Measurements from ENCODE around the gene GMDS.
A peak's percentile ranks its signal among the peaks of the same experiment; 100 is the strongest.
"Not testable (repeated sequence)": the region's sequence is repeated elsewhere in the genome, so short reads cannot be mapped to it uniquely, and the experiment has no call there.

Gene GMDS

GRCh38 chr6:1669996-1670395, 575.4 kb downstream of the GMDS start:
- no peaks in the 10 kb centered on the region for H3K27me3 ChIP-seq (replicated peaks in 2 of 5; ENCODE audit: control insufficient read depth in 4 of 5, insufficient read depth in 5 of 5, low read length in 4 of 5)
- no peak overlapping the region for H3K27ac ChIP-seq (ENCODE audit: insufficient read depth in 1 of 2, low read depth in 1 of 2, low read length in 2 of 2, poor library complexity in 1 of 2, severe bottlenecking in 2 of 2)
- H3K4me1 ChIP-seq (ENCODE audit: control extremely low read depth in 1 of 4, control insufficient read depth in 4 of 4, insufficient read depth in 4 of 4, low read length in 3 of 4): peaks cover 0 to 4% (median 0%) of the 10 kb centered on the region in 4 experiments
- no peak for DNase-seq
- H3K9me3 ChIP-seq (ENCODE audit: control extremely low read depth in 1 of 5, control insufficient read depth in 4 of 5, insufficient read depth in 2 of 5, low read depth in 1 of 5, low read length in 4 of 5): no peaks in the 10 kb centered on the region
- 100% methylated on average over 1 of the region's 11 CpGs for WGBS (ENCODE audit: insufficient coverage)
- POLR2A ChIA-PET: no interaction called here
- H3K4me3 ChIP-seq (ENCODE audit: control insufficient read depth in 1 of 7, extremely low read depth in 1 of 7, insufficient read depth in 4 of 7, low read depth in 2 of 7, low read length in 6 of 7): no peak overlapping the region
- H3K36me3 ChIP-seq (ENCODE audit: control insufficient read depth in 4 of 4, insufficient read depth in 4 of 4, low read length in 3 of 4): no peaks in the 10 kb centered on the region
- CTCF ChIA-PET: no interaction called here

- POLR2A ChIA-PET; CTCF ChIA-PET; H3K4me3 ChIP-seq (ENCODE audit: control insufficient read depth in 1 of 7, extremely low read depth in 1 of 7, insufficient read depth in 4 of 7, low read depth in 2 of 7, low read length in 6 of 7); H3K27ac ChIP-seq (ENCODE audit: insufficient read depth in 1 of 2, low read depth in 1 of 2, low read length in 2 of 2, poor library complexity in 1 of 2, severe bottlenecking in 2 of 2); H3K4me1 ChIP-seq (ENCODE audit: control extremely low read depth in 1 of 4, control insufficient read depth in 4 of 4, insufficient read depth in 4 of 4, low read length in 3 of 4); H3K36me3 ChIP-seq (ENCODE audit: control insufficient read depth in 4 of 4, insufficient read depth in 4 of 4, low read length in 3 of 4); DNase-seq; H3K9me3 ChIP-seq (ENCODE audit: control extremely low read depth in 1 of 5, control insufficient read depth in 4 of 5, insufficient read depth in 2 of 5, low read depth in 1 of 5, low read length in 4 of 5); H3K27me3 ChIP-seq (replicated peaks in 2 of 5; ENCODE audit: control insufficient read depth in 4 of 5, insufficient read depth in 5 of 5, low read length in 4 of 5): not testable (repeated sequence)
- WGBS (ENCODE audit: insufficient coverage): no CpG with 5 or more reads among the region's 5 CpGs
Measured at GRCh38 chr6:1668456-1668855, 576.9 kb downstream of the GMDS start.

GRCh38 chr6:1667805-1668175, 577.6 kb downstream of the GMDS start:
- Histone ChIP-seq H3K4me1 (ENCODE audit: control extremely low read depth in 1 of 4, control insufficient read depth in 4 of 4, insufficient read depth in 4 of 4, low read length in 3 of 4) (peaks cover 0 to 4% (median 0%) of the 10 kb centered on the region in 4 experiments), H3K4me3 (ENCODE audit: control insufficient read depth in 1 of 7, extremely low read depth in 1 of 7, insufficient read depth in 4 of 7, low read depth in 2 of 7, low read length in 6 of 7) (no peak overlapping the region), H3K36me3 (ENCODE audit: control insufficient read depth in 4 of 4, insufficient read depth in 4 of 4, low read length in 3 of 4) (no peaks in the 10 kb centered on the region), H3K9me3 (ENCODE audit: control extremely low read depth in 1 of 5, control insufficient read depth in 4 of 5, insufficient read depth in 2 of 5, low read depth in 1 of 5, low read length in 4 of 5) (no peaks in the 10 kb centered on the region), H3K27me3 (replicated peaks in 2 of 5; ENCODE audit: control insufficient read depth in 4 of 5, insufficient read depth in 5 of 5, low read length in 4 of 5) (no peaks in the 10 kb centered on the region), H3K27ac (ENCODE audit: insufficient read depth in 1 of 2, low read depth in 1 of 2, low read length in 2 of 2, poor library complexity in 1 of 2, severe bottlenecking in 2 of 2) (no peak overlapping the region)
- no peak for DNase-seq
- POLR2A ChIA-PET: no interaction called here
- CTCF ChIA-PET: no interaction called here
- WGBS (ENCODE audit: insufficient coverage): no CpG with 5 or more reads among the region's 4 CpGs

- POLR2A ChIA-PET: no interaction called here
- Histone ChIP-seq H3K4me1 (ENCODE audit: control extremely low read depth in 1 of 4, control insufficient read depth in 4 of 4, insufficient read depth in 4 of 4, low read length in 3 of 4) (peaks cover 0 to 4% (median 0%) of the 10 kb centered on the region in 4 experiments), H3K4me3 (ENCODE audit: control insufficient read depth in 1 of 7, extremely low read depth in 1 of 7, insufficient read depth in 4 of 7, low read depth in 2 of 7, low read length in 6 of 7) (no peak overlapping the region), H3K27me3 (replicated peaks in 2 of 5; ENCODE audit: control insufficient read depth in 4 of 5, insufficient read depth in 5 of 5, low read length in 4 of 5) (no peaks in the 10 kb centered on the region), H3K27ac (ENCODE audit: insufficient read depth in 1 of 2, low read depth in 1 of 2, low read length in 2 of 2, poor library complexity in 1 of 2, severe bottlenecking in 2 of 2) (no peak overlapping the region), H3K36me3 (ENCODE audit: control insufficient read depth in 4 of 4, insufficient read depth in 4 of 4, low read length in 3 of 4) (no peaks in the 10 kb centered on the region), H3K9me3 (ENCODE audit: control extremely low read depth in 1 of 5, control insufficient read depth in 4 of 5, insufficient read depth in 2 of 5, low read depth in 1 of 5, low read length in 4 of 5) (no peaks in the 10 kb centered on the region)
- DNase-seq: no peak
- 97% methylated on average over 5 of the region's 6 CpGs for WGBS (ENCODE audit: insufficient coverage)
- CTCF ChIA-PET: no interaction called here
Measured at GRCh38 chr6:1667012-1667804, 578.2 kb downstream of the GMDS start.

GRCh38 chr6:1665214-1665613, 580.2 kb downstream of the GMDS start:
- DNase-seq: peak; percentile 5 to 66 (median 59)

GRCh38 chr6:1664329-1664728, 581.1 kb downstream of the GMDS start:
- no peaks in the 10 kb centered on the region for H3K27me3 ChIP-seq (replicated peaks in 2 of 5; ENCODE audit: control insufficient read depth in 4 of 5, insufficient read depth in 5 of 5, low read length in 4 of 5)
- H3K4me1 ChIP-seq (ENCODE audit: control extremely low read depth in 1 of 4, control insufficient read depth in 4 of 4, insufficient read depth in 4 of 4, low read length in 3 of 4): peaks cover 0 to 10% (median 3%) of the 10 kb centered on the region in 4 experiments
- peaks cover 0 to 4% (median 0%) of the 10 kb centered on the region in 4 experiments for H3K36me3 ChIP-seq (ENCODE audit: control insufficient read depth in 4 of 4, insufficient read depth in 4 of 4, low read length in 3 of 4)
- no peak for DNase-seq
- WGBS (ENCODE audit: insufficient coverage): 83% methylated on average over 6 of the region's 6 CpGs
- POLR2A ChIA-PET: no interaction called here
- H3K4me3 ChIP-seq (ENCODE audit: control insufficient read depth in 1 of 7, extremely low read depth in 1 of 7, insufficient read depth in 4 of 7, low read depth in 2 of 7, low read length in 6 of 7): no peak overlapping the region
- CTCF ChIA-PET: no interaction called here
- H3K27ac ChIP-seq (ENCODE audit: insufficient read depth in 1 of 2, low read depth in 1 of 2, low read length in 2 of 2, poor library complexity in 1 of 2, severe bottlenecking in 2 of 2): no peak overlapping the region
- peaks cover 0 to 8% (median 0%) of the 10 kb centered on the region in 5 experiments for H3K9me3 ChIP-seq (ENCODE audit: control extremely low read depth in 1 of 5, control insufficient read depth in 4 of 5, insufficient read depth in 2 of 5, low read depth in 1 of 5, low read length in 4 of 5)

More at GRCh38 chr6:1665214-1665613, 580.2 kb downstream of the GMDS start:
- H3K36me3 ChIP-seq (ENCODE audit: control insufficient read depth in 4 of 4, insufficient read depth in 4 of 4, low read length in 3 of 4): peaks cover 0 to 4% (median 0%) of the 10 kb centered on the region in 4 experiments
- H3K27me3 ChIP-seq (replicated peaks in 2 of 5; ENCODE audit: control insufficient read depth in 4 of 5, insufficient read depth in 5 of 5, low read length in 4 of 5): no peaks in the 10 kb centered on the region
- peaks cover 0 to 4% (median 0%) of the 10 kb centered on the region in 5 experiments for H3K9me3 ChIP-seq (ENCODE audit: control extremely low read depth in 1 of 5, control insufficient read depth in 4 of 5, insufficient read depth in 2 of 5, low read depth in 1 of 5, low read length in 4 of 5)
- ChIA-PET POLR2A (no interaction called here), CTCF (no interaction called here)
- H3K4me3 ChIP-seq (ENCODE audit: control insufficient read depth in 1 of 7, extremely low read depth in 1 of 7, insufficient read depth in 4 of 7, low read depth in 2 of 7, low read length in 6 of 7): no peak overlapping the region
- 40% methylated on average over 1 of the region's 2 CpGs for WGBS (ENCODE audit: insufficient coverage)
- peaks cover 0 to 4% (median 0%) of the 10 kb centered on the region in 4 experiments for H3K4me1 ChIP-seq (ENCODE audit: control extremely low read depth in 1 of 4, control insufficient read depth in 4 of 4, insufficient read depth in 4 of 4, low read length in 3 of 4)
- H3K27ac ChIP-seq (ENCODE audit: insufficient read depth in 1 of 2, low read depth in 1 of 2, low read length in 2 of 2, poor library complexity in 1 of 2, severe bottlenecking in 2 of 2): no peak overlapping the region

GRCh38 chr6:1663511-1663910, 581.9 kb downstream of the GMDS start:
- Histone ChIP-seq H3K9me3 (ENCODE audit: control extremely low read depth in 1 of 5, control insufficient read depth in 4 of 5, insufficient read depth in 2 of 5, low read depth in 1 of 5, low read length in 4 of 5) (peaks cover 0 to 8% (median 0%) of the 10 kb centered on the region in 5 experiments), H3K27me3 (replicated peaks in 2 of 5; ENCODE audit: control insufficient read depth in 4 of 5, insufficient read depth in 5 of 5, low read length in 4 of 5) (no peaks in the 10 kb centered on the region), H3K27ac (ENCODE audit: insufficient read depth in 1 of 2, low read depth in 1 of 2, low read length in 2 of 2, poor library complexity in 1 of 2, severe bottlenecking in 2 of 2) (no peak overlapping the region), H3K36me3 (ENCODE audit: control insufficient read depth in 4 of 4, insufficient read depth in 4 of 4, low read length in 3 of 4) (peaks cover 0 to 4% (median 0%) of the 10 kb centered on the region in 4 experiments), H3K4me1 (ENCODE audit: control extremely low read depth in 1 of 4, control insufficient read depth in 4 of 4, insufficient read depth in 4 of 4, low read length in 3 of 4) (peaks cover 0 to 12% (median 4%) of the 10 kb centered on the region in 4 experiments), H3K4me3 (ENCODE audit: control insufficient read depth in 1 of 7, extremely low read depth in 1 of 7, insufficient read depth in 4 of 7, low read depth in 2 of 7, low read length in 6 of 7) (no peak overlapping the region)
- WGBS (ENCODE audit: insufficient coverage): 95% methylated on average over 3 of the region's 5 CpGs
- POLR2A ChIA-PET: no interaction called here
- DNase-seq: no peak
- CTCF ChIA-PET: no interaction called here

All from common myeloid progenitor, CD34-positive (primary cell).